Stromal cell of bone marrow (primary cell): ENCODE results near the gene GNAO1.

Experiments used
- DNase-seq: peaks from one replicate; pipeline ENCODE4 v3.0.0-alpha.2; 2012; ENCODE audit warnings: low read depth

The GNAO1 gene

GRCh38 chr16:56191156-56191815 is at the start of gene GNAO1:
Gene GNAO1, plus strand, starts transcription at chr16:56191489. Its CDS starts 747 bp downstream, at chr16:56192236.
- peak; percentile 29 for DNase-seq

- no peak for DNase-seq
Measured at GRCh38 chr16:56143666-56144065, 47.6 kb upstream of the GNAO1 start.

- no peak for DNase-seq
Measured at GRCh38 chr16:56145369-56145768, 45.9 kb upstream of the GNAO1 start.

- no peak for DNase-seq
Measured at GRCh38 chr16:56151621-56152020, 39.7 kb upstream of the GNAO1 start.

GRCh38 chr16:56161658-56162057 is 29.6 kb upstream of the GNAO1 start:
- DNase-seq, result no peak

- DNase-seq, result no peak
Measured at GRCh38 chr16:56163089-56163488, 28.2 kb upstream of the GNAO1 start.

DNA sequence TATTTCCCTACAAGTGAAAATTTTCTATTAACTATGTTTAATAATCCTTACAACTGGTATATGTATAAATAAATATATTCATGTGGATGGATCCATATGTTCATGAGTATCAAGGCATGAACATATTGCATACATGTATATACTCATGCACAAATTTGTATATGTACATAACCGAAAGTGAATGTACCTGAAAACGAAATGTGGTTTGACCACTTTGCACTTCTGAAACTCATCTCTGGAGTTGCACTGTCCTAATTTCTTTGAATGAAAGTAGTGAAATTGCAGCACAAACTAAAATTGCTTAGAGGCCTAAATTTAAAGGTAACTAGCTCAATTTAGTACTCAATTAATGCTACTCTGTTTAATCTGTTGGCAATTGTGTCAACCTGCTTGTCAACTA is 27.4 kb upstream of the GNAO1 start:
- DNase-seq, result no peak

DNA sequence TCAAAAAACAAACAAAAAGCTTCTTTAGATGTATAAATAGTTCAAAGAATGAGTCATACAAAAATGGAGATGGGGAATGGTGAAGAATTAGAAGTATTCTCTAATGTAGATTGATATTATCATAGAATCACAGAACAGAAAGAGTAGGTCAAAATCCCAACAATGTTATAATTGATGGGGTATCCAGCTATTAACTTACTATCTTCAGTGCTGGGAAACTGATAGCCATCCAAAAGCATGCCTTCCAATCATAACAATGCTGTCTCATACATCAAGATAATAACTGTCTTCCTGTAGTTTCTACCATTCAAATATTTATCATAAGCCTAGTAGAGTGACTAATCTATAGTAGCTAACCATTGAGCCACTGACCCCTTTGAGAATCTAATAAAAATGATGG is 26.7 kb upstream of the GNAO1 start:
- DNase-seq, result no peak

DNA sequence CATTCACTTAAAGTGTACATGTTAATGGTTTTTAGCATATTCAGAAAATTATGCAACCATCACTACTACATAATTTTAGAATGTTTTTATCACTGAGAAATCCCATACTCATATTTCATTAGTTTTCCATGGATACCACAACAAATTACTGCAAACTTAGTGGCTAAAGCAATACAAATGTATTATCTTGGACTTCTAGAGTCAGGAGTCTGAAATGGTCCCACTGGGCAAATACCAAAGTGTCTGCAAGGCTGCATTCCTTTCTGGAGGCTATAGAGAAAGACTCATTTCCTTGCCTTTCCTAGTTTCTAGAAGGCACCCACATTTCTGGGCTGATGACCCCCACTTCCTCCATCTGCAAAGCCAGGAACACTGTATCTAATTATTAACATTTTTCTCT is 16.9 kb upstream of the GNAO1 start:
- no peak for DNase-seq

DNA sequence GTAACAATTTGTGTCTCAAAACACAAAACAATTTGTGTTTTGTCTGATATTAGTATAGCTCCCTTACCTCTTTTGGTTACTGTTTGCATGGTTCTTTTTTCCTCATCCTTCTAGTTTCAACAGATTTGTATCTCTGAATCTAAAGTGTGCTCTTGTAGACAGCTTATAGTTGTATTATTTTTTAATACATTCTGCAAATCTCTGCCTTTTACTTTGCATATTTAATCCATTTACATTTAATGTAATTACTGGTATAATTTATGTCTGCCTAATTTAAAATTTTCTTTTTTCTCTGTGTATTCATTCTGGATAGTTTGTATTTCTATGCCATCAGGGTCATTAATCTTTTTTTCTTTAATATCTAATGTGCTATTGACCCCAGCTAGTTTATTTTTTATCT is 9.9 kb upstream of the GNAO1 start:
- no peak for DNase-seq

DNA sequence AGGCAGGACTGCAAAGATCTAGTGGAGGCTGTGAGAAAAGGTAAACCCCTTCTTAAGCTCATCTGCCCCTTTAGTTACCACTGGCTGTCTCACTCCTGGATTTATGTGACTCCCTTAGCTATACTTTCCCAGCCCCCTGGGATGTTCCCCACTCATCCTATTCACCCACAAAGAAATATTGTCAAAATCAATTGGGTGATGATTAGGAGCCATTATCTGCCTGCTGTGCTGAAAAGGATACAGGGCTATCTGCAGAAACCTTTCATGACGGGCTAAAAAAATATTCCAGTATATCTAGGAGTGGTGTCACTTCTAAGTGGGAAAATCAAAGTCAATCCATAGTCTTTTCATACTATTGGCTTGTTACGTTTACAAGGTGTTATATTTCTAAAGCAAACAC is 8.0 kb upstream of the GNAO1 start:
- no peak for DNase-seq

- no peak for DNase-seq
Measured at GRCh38 chr16:56190048-56190676, 1.1 kb upstream of the GNAO1 start.

DNA sequence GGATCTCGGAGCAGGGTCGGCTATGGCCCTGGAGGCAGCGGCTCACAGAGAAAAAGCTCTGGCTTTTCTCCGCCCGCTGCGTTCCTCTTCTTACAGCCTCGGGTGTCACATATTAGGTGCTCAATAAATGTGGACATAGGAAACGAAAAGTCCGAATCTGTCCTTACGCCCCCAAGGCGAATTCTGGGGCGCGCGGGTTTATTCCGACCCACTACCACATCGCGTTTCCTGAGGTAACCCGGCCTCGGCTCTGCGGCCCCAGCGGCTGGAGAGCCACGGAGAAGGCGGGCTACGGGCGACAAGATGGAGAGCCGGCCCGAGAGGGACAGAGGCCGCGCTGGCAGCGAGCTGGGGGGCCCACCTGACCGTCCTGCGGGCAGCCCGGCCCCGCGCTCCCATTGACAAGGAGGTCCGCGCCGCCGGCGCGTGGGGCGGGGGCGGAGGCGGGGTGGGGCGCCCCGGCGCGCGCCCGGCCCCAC is 573 bp upstream of the GNAO1 start:
- no peak for DNase-seq

DNA sequence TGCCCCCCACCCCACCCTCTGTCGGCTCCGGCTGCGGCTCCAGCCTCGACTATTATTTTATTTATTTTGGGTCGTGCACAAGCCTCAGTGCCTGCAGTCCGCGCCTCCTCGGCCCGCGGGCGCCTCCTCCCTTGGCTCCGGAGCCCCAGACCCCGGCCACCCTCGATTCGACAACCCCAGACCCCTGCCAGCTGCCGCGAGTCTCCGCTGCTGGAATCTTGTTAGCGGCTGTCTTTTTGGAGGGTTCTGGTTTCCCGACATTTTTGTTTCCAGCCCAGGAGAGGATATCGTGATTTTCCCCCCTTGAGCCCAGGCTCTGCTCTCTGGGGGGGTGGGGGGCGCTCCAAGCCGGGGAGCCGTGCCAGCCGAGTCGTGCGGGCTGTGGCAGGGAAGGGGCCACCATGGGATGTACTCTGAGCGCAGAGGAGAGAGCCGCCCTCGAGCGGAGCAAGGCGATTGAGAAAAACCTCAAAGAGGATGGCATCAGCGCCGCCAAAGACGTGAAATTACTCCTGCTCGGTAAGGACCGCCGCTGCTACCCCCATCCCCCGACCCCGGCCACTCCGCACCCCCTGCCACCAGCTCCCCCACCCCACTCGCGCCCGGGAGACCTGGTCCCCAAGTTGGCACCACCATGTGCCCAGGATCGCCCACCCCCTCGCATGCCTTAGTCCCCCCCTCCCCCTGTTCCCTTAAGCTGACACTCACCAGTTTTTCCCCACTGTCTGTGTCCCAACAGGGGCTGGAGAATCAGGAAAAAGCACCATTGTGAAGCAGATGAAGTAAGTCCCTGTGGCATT is 746 bp downstream of the GNAO1 start:
- no peak for DNase-seq

- no peak for DNase-seq
Measured at GRCh38 chr16:56192635-56192945, 1.3 kb downstream of the GNAO1 start.

GRCh38 chr16:56192986-56193945 is 2.0 kb downstream of the GNAO1 start:
- no peak for DNase-seq

DNA sequence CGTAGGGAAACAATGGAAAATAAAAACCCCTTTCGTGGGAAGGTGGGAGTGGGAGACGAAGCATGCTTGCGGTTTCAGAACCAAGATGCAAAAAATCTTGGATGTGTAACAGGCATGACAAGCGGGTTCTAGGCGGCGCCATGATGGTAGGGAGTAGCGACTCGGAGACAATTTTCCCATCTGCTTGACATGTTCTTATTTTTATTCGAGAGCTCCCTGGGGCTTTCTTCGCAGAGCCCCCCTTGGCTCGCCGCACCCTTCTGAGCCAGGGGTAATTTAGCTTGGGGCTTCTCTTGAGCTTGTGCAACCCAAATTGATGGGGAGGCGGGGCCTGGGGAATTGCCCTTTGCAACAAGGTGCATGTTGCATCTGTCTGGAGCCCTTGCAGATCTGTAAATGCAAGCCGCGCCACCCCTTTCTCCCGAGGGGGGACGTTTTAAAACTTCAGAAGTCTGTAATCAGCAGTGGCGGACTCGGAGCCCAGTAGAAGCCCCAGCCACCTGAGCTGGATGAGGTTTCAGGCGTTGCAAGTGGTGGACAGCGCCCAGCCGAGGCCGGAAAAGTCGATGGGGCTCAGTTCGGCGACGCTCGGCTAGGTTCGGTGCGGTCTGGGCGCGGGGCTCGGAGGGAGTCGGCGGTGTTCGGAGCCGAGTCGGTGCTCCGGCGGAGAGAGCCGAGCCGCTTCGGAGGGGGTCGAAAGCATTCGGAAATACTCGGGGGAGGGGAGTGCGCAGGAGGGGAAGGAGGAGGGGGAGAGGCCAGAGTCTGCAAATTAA is 2.9 kb downstream of the GNAO1 start:
- no peak for DNase-seq

- DNase-seq, result no peak
Measured at GRCh38 chr16:56195151-56195550, 3.9 kb downstream of the GNAO1 start.

GRCh38 chr16:56196381-56196780 is 5.1 kb downstream of the GNAO1 start:
- DNase-seq, result no peak

- DNase-seq, result no peak
Measured at GRCh38 chr16:56197192-56197992, 6.1 kb downstream of the GNAO1 start.
